Ascending aorta (tissue), 2 donors: ENCODE data around the gene NFE2L2. TPM values are rescaled to one million over a fixed set of nuclear protein-coding genes. Genes with fewer than 3 reads are reported as not detected.

Experiments used
- DNase-seq, 2 donors: peaks; one replicate each; pipeline ENCODE4 v3.0.0-alpha.2; 2019; ENCODE audit warnings: low spot score in 2 of 2
- H3K27ac ChIP-seq, 2 donors: fragments of 200-600 bp; sonication (generic); one replicate each; pipeline ENCODE4 v1.5.1; 2016 to 2017; ENCODE audit warnings: mild to moderate bottlenecking in 1 of 2
- H3K27me3 ChIP-seq: fragments of 200-600 bp; sonication (generic); one replicate; pipeline ENCODE4 v1.5.1; 2017
- H3K36me3 ChIP-seq, 2 donors: fragments of 200-600 bp; sonication (generic); one replicate each; pipeline ENCODE4 v1.5.1; 2016
- H3K4me1 ChIP-seq, 2 donors: fragments of 200-600 bp; sonication (generic); one replicate each; pipeline ENCODE4 v1.5.1; 2016 to 2017; ENCODE audit warnings: mild to moderate bottlenecking in 1 of 2
- H3K4me3 ChIP-seq, 2 donors: fragments of 200-600 bp; sonication (generic); one replicate each; pipeline ENCODE4 v1.5.1; 2016 to 2017; ENCODE audit warnings: mild to moderate bottlenecking in 1 of 2
- H3K9me3 ChIP-seq, 2 donors: fragments of 200-600 bp; sonication (generic); one replicate each; pipeline ENCODE4 v1.5.1; 2016
- CTCF ChIP-seq, 3 experiments: fragments of 200-600 bp in 2 of 3; fragments of 450-650 bp in 1 of 3; sonication (generic) in 2 of 3; IDR thresholded peaks; one replicate each; pipeline ENCODE4 v1.5.1; 2016 to 2019; ENCODE audit warnings: antibody characterized with exemption in 3 of 3, mild to moderate bottlenecking in 1 of 3, moderate library complexity in 1 of 3
- intact Hi-C: fragments of 100-400 bp; cut with DNase I; formaldehyde crosslinking; loops from one replicate; pipeline ENCODE4 v1.15.1; 2023
- total RNA-seq: library from RNA; depleted of rRNA; stranded (reverse); fragments of >200 nt; gene quantifications from one replicate; pipeline ENCODE4 v1.1.0, GENCODE V29; 2016

NFE2L2 gene
- total RNA-seq, 1 donor from 2014 or later: 99.3 TPM

GRCh38 chr2:177243476-177243875, 21.1 kb downstream of the NFE2L2 start:
- no peak for DNase-seq
- no peaks in the 10 kb centered on the region for H3K27me3 ChIP-seq
- H3K4me1 ChIP-seq: peaks cover 26 to 86% of the 10 kb centered on the region in 2 donors
- H3K4me3 ChIP-seq: peak overlapping the region in 1 of 2 donors; percentile 34
- no peak for TF ChIP-seq CTCF (IDR thresholded peaks at IDR 0.05)
- intact Hi-C loops: loop anchor here (2.0 kb wide), 1 partner anchor 31 kb away; the partner anchor contains the start of gene HNRNPA3
- H3K9me3 ChIP-seq: no peaks in the 10 kb centered on the region
- H3K36me3 ChIP-seq: no peaks in the 10 kb centered on the region
- peak overlapping the region; percentile 90 to 94 for H3K27ac ChIP-seq

- Histone ChIP-seq H3K27me3 (no peaks in the 10 kb centered on the region), H3K4me3 (peak overlapping the region; percentile 23 to 34), H3K9me3 (no peaks in the 10 kb centered on the region), H3K27ac (peak overlapping the region; percentile 90 to 94), H3K36me3 (no peaks in the 10 kb centered on the region), H3K4me1 (peaks cover 27 to 85% of the 10 kb centered on the region in 2 donors)
- no peak for DNase-seq
- intact Hi-C loops: loop anchor here (2.0 kb wide), 1 partner anchor 30 kb away; the partner anchor contains the start of gene HNRNPA3
- no peak for TF ChIP-seq CTCF (IDR thresholded peaks at IDR 0.05)
Measured at GRCh38 chr2:177243073-177243472, 21.5 kb downstream of the NFE2L2 start.

- Histone ChIP-seq H3K4me3 (peak overlapping the region; percentile 23 to 34), H3K36me3 (no peaks in the 10 kb centered on the region), H3K27me3 (no peaks in the 10 kb centered on the region), H3K27ac (peak overlapping the region; percentile 90 to 94), H3K4me1 (peaks cover 30 to 86% of the 10 kb centered on the region in 2 donors), H3K9me3 (no peaks in the 10 kb centered on the region)
- no peak for DNase-seq
- intact Hi-C loops: loop anchor here (1.0 to 2.0 kb wide), 2 partner anchors 22 to 30 kb away; partner anchors contain the start of genes HNRNPA3 and NFE2L2
- no peak for TF ChIP-seq CTCF (IDR thresholded peaks at IDR 0.05)
Measured at GRCh38 chr2:177242121-177242987, 22.2 kb downstream of the NFE2L2 start.

- TF ChIP-seq CTCF (IDR thresholded peaks at IDR 0.05): no peak
- intact Hi-C loops: loop anchor here (1.0 to 2.0 kb wide), 2 partner anchors 23 to 29 kb away; partner anchors contain the start of genes HNRNPA3 and NFE2L2
- Histone ChIP-seq H3K36me3 (no peaks in the 10 kb centered on the region), H3K27me3 (no peaks in the 10 kb centered on the region), H3K4me1 (peaks cover 30 to 87% of the 10 kb centered on the region in 2 donors), H3K27ac (peak overlapping the region; percentile 90 to 94), H3K4me3 (peak overlapping the region; percentile 21 to 34), H3K9me3 (no peaks in the 10 kb centered on the region)
- DNase-seq: no peak
Measured at GRCh38 chr2:177241711-177242120, 22.8 kb downstream of the NFE2L2 start.

- intact Hi-C loops: no loop called here
- Histone ChIP-seq H3K4me3 (peak overlapping the region in 1 of 2 donors; percentile 1), H3K36me3 (no peaks in the 10 kb centered on the region), H3K9me3 (no peaks in the 10 kb centered on the region), H3K27me3 (no peaks in the 10 kb centered on the region), H3K27ac (peak overlapping the region; percentile 90 to 94), H3K4me1 (peaks cover 30 to 81% of the 10 kb centered on the region in 2 donors)
- TF ChIP-seq CTCF (IDR thresholded peaks at IDR 0.05): no peak
- no peak for DNase-seq
Measured at GRCh38 chr2:177239932-177240630, 24.4 kb downstream of the NFE2L2 start.
